Measurements from ENCODE around the gene ZNF581.

ZNF581 gene

GRCh38 chr19:55603581-55604292 is 39.7 kb upstream of the ZNF581 start:
- no peak for DNase-seq (ENCODE audit: extremely low read depth, low read depth)
- no peak for TF ChIP-seq CTCF (IDR thresholded peaks at IDR 0.05; ENCODE audit: low read depth, low read length, missing control alignments)
- H3K4me3 ChIP-seq (replicated peaks; ENCODE audit: low read depth, low read length) = peak overlapping the region; percentile 46; the same call in 1 of the 2 replicates

GRCh38 chr19:55605207-55605636 is 38.2 kb upstream of the ZNF581 start:
- peak overlapping the region; percentile 92 for H3K4me3 ChIP-seq (replicated peaks; ENCODE audit: low read depth, low read length)
- peak; percentile 93 for DNase-seq (ENCODE audit: extremely low read depth, low read depth)
- TF ChIP-seq CTCF (IDR thresholded peaks at IDR 0.05; ENCODE audit: low read depth, low read length, missing control alignments) = no peak

GRCh38 chr19:55605637-55606470 is 37.6 kb upstream of the ZNF581 start, which contains the start of gene ZNF865:
Gene ZNF865 (plus strand): TSS chr19:55605647. CDS start chr19:55613619, 7,972 bp downstream.
- TF ChIP-seq CTCF (IDR thresholded peaks at IDR 0.05; ENCODE audit: low read depth, low read length, missing control alignments) = peak; percentile 82
- DNase-seq (ENCODE audit: extremely low read depth, low read depth) = peak; percentile 66

GRCh38 chr19:55606471-55606787 is 37.0 kb upstream of the ZNF581 start:
- TF ChIP-seq CTCF (IDR thresholded peaks at IDR 0.05; ENCODE audit: low read depth, low read length, missing control alignments) = no peak
- no peak for DNase-seq (ENCODE audit: extremely low read depth, low read depth)
- H3K4me3 ChIP-seq (replicated peaks; ENCODE audit: low read depth, low read length) = peak overlapping the region; percentile 92

More at GRCh38 chr19:55605637-55606470, 37.6 kb upstream of the ZNF581 start, which contains the start of gene ZNF865:
- peak within 1 kb of the TSS; percentile 92 for H3K4me3 ChIP-seq (replicated peaks; ENCODE audit: low read depth, low read length)

GRCh38 chr19:55606817-55607216 is 36.6 kb upstream of the ZNF581 start:
- DNase-seq (ENCODE audit: extremely low read depth, low read depth) = no peak
- TF ChIP-seq CTCF (IDR thresholded peaks at IDR 0.05; ENCODE audit: low read depth, low read length, missing control alignments) = no peak
- H3K4me3 ChIP-seq (replicated peaks; ENCODE audit: low read depth, low read length) = peak overlapping the region; percentile 92

GRCh38 chr19:55609326-55609725 is 34.1 kb upstream of the ZNF581 start:
- TF ChIP-seq CTCF (IDR thresholded peaks at IDR 0.05; ENCODE audit: low read depth, low read length, missing control alignments) = no peak
- DNase-seq (ENCODE audit: extremely low read depth, low read depth) = no peak
- no peak overlapping the region for H3K4me3 ChIP-seq (replicated peaks; ENCODE audit: low read depth, low read length)
